AG09319 (cell line): ENCODE measurements around the gene SLC12A7.

ENCODE experiments used
- DNase-seq: peaks from one replicate; pipeline ENCODE4 v3.0.0-alpha.2; 2010; ENCODE audit warnings: low read depth; ENCODE audit errors: extremely low read depth
- TF ChIP-seq, protein P1 (sequence below): IDR thresholded peaks from 2 replicates; pipeline ENCODE4 v1.5.1; 2011; ENCODE audit warnings: low read depth, mild to moderate bottlenecking, inconsistent platforms, low read length, moderate library complexity

SLC12A7 gene

DNA sequence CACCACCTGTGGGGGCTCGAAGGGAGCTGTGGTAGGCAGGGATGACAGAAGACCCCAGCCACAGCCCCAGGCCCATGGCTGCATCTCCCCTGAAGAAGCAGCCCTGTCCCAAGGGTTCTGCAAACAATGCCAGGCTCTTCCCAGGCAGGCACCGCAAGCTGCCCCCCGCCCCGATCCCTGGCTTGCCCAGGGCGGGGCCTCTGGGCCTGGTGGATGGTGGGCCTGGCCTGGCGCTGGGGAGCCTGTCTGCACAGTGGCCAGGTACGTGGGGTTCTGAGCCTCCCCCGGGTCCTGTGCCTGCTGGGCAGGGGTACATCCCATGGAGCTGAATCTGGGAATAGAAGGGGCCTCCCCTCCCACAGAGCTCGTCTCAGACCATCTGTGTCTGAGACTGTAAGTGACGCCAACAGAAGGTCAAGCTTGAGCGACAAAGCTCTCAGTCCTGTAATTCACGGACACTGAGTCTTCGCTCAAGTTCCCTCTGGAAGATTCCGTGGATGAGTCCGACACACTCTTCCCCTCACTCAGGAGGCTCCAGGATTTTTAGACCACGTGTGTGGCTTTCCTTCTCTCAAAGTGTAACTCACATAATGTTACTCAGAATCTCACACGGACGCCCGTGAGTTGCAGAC, 4.4 kb upstream of the SLC12A7 start:
- TF ChIP-seq, protein P1, sequence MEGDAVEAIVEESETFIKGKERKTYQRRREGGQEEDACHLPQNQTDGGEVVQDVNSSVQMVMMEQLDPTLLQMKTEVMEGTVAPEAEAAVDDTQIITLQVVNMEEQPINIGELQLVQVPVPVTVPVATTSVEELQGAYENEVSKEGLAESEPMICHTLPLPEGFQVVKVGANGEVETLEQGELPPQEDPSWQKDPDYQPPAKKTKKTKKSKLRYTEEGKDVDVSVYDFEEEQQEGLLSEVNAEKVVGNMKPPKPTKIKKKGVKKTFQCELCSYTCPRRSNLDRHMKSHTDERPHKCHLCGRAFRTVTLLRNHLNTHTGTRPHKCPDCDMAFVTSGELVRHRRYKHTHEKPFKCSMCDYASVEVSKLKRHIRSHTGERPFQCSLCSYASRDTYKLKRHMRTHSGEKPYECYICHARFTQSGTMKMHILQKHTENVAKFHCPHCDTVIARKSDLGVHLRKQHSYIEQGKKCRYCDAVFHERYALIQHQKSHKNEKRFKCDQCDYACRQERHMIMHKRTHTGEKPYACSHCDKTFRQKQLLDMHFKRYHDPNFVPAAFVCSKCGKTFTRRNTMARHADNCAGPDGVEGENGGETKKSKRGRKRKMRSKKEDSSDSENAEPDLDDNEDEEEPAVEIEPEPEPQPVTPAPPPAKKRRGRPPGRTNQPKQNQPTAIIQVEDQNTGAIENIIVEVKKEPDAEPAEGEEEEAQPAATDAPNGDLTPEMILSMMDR = no peak
- DNase-seq = no peak

DNA sequence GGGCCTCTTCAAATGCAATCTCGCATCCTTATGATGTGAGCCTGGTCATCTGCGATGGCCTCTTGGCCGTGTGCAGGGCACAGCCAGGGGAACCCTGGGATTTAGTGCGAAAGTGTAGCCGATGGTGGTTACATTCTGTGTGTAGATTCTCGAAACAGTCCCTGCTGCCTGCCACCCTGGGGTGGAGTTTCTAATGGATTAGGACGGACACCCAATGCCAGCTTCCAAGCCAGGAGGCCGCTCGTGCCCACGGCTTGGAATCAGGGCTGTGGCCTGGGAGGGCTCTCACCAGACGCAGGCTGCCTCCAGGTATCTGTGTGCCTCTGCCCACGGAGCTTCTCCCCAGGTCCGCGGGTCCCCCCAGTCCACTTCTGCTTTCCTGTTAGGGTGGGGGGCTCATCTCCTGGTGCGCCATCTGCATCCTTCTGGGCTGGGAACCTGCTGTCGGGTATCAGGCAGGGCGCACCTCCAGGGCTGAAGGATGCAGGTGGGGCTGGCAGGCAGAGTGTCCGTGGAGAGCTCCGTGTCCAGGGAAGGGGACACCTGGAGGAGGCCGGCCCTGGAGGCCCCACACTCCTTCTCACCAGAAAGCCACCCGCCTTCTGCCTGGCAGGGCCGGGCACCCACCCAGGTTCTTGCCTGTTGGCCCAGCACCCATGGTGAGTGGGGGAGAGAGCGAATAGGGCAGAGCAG, 3.4 kb upstream of the SLC12A7 start:
- DNase-seq = no peak
- TF ChIP-seq, protein P1 = no peak

DNA sequence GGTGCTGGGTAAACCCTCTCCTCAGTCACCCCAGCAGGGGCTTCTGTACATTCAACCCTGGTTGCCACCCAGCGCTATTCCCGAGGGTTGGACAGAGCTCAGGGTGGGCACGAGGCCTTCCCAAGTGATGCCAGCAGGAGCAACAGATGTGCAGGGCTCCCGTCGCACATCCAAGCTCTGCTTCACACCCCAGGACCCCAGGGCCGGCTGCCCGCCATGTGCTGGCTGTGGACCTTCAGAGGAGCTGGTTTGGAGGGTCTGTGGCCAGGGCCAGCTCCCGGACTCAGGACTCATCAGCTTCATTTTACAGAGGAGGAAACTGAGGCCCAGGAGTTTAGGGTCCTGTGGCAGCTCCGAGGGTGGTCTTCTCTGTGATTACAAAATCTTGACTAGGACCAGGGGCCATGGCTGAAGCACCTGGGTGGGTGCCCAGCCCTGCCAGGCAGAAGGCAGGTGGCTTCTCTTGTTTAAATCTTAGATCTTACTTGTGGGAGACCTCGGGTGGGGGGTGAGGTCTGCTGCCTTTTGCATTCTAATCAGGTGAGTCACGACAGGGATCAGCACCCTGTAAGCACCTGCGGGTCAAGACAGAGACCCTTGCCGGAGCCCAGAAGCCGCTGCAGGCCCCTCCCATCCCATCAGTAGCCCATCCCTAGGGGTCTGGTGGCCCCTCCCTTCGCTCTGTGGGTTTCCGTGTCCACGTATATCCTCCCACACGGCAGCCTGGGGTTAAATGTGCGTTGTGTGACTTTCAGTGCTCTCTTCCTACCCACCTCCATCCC, 2.1 kb upstream of the SLC12A7 start:
- TF ChIP-seq, protein P1 = no peak
- no peak for DNase-seq

DNA sequence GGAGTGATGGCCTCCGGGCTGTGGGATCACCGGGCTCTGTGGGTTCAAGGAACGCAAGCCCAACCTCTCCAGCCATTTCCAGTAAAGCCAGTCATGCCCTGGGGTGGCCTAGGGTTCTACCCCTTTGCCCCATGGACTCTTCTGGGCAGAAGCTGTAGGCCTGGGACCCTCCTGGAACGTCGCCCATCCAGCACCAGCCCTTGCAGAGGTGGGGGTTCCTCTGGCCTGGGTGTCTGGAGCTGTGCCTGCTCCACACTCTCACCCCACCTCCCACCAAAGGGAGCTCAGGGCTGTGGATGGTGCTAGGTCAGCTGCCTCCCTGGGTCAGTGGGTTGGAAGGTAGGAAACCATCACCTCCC, 1.4 kb upstream of the SLC12A7 start:
- no peak for DNase-seq
- TF ChIP-seq, protein P1 = no peak

DNA sequence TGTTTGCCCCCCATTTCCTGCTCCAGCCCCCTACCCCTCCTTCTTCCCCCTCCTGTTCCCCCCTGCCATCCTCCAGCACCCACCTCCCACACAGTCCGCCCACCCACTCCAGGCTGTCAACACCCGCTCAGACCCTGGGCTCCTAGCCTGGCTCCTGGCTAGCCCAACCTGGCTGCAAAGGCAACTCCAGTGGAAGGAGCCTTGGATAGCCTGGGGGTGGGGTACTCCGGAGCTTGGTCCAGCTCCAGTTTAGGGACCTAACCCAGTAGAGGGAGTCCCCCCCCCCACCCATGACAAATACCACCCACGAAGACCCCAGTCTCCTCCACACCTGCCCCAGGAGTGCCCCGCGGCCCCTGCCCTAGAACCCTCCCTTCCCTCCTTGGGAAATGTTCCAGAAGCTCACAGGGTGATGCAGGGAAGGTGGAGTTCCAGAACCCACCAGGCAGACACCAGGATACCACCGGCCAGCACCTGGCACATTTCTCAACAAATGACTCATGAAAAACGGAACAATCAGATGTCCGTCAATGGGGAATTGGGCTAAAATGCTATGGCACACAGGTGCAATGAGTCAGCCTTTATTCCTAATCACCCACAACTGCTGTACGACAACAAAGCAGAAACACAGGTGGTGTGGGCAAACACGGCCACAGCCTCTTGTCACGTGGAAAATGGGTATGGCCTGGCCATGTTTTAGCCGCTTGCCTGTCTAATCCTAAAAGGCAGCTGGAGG, 901 bp upstream of the SLC12A7 start:
- DNase-seq = no peak

DNA sequence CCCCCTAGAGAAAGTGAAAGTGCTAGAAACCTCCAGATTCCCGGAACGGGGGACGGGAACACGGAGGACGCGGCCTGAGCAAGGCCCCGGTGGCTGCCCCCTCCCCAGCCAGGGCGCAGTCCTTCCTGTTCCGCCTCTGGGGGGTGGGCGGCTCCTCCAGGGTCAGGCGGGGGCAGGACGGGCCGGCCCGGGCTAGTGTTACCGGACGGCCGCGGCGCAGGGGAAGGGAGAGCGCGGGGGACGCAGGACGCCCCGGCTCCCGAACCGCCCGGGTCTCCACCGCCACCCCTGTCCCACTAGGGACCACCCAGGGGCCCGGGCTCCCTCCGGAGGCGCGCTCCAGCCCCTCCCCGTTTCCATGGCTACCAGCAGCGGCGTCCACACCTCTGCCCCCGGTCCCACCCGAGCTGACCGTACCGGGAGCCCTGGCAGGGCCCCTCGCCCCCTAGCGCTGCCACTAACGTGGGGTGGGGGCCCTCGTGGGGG, 579 bp downstream of the SLC12A7 start:
- DNase-seq = no peak
- TF ChIP-seq, protein P1 = no peak

More for the DNA sequence above, 901 bp upstream of the SLC12A7 start:
- TF ChIP-seq, protein P1 = no peak
